Pancreas (tissue), 10 donors: ENCODE results near the gene ASIC3. TPM values are rescaled to one million over a fixed set of nuclear protein-coding genes. Genes with fewer than 3 reads are reported as not detected.
A peak's percentile ranks its signal among the peaks of the same experiment; 100 is the strongest.

Source experiments
- ATAC-seq, 4 donors: fragments of 200-7000 bp; cut with Tn5 transposase; one replicate each; pipeline versions ENCODE4 v1.8.0 to v1.9.1; 2020; ENCODE audit warnings: mild to moderate bottlenecking in 4 of 4, moderate library complexity in 4 of 4
- DNase-seq, 6 donors: peaks; one replicate each; pipeline ENCODE4 v3.0.0-alpha.2; 2020
- FAIRE-seq: peaks from 2 replicates; lab custom pipeline; 2012; peaks lifted over from hg19 to GRCh38; lab: Jason Lieb, UNC
- H3K27ac ChIP-seq, 4 donors: fragments of 200-600 bp; sonication (generic); 1 replicate in 3 of 4; 2 replicates in 1 of 4; pipeline versions ENCODE4 v1.5.0 to v1.8.0; 2020
- H3K27me3 ChIP-seq, 4 donors: fragments of 200-600 bp; one replicate each; pipeline ENCODE4 v1.8.0; 2021
- H3K36me3 ChIP-seq, 3 donors: fragments of 200-600 bp; sonication (generic) in 1 of 3; one replicate each; pipeline versions ENCODE4 v1.5.0 to v1.8.0; 2020 to 2021
- H3K4me1 ChIP-seq, 3 donors: fragments of 200-600 bp; one replicate each; pipeline ENCODE4 v1.8.0; 2021
- H3K4me3 ChIP-seq, 4 donors: fragments of 200-600 bp; sonication (generic) in 2 of 4; one replicate each; pipeline versions ENCODE4 v1.5.0 to v1.8.0; 2020 to 2021
- H3K9me3 ChIP-seq, 4 donors: fragments of 200-600 bp; one replicate each; pipeline ENCODE4 v1.8.0; 2021
- CTCF ChIP-seq, 4 donors: fragments of 200-600 bp; sonication (generic) in 3 of 4; IDR thresholded peaks; one replicate each; pipeline versions ENCODE4 v1.5.0 to v1.8.0; 2021; ENCODE audit warnings: antibody characterized with exemption in 4 of 4
- WGBS, 2 donors: extraction: QIAGEN DNeasy Blood & Tissue Kit; methylation state at CpG; one replicate each; pipeline ENCODE4 v1.1.7; 2013; 5-methylcytosine and 5-hydroxymethylcytosine counted together
- intact Hi-C, 3 donors: fragments of 100-400 bp; cut with DNase I; formaldehyde crosslinking; loops; one replicate each; pipeline versions ENCODE4 v1.11.1 to v1.14.2; 2022
- polyA plus RNA-seq, 2 donors: library from polyadenylated mRNA; stranded (reverse); fragments of 200-250 nt; gene quantifications; one replicate each; pipeline ENCODE4 v1.2.3, GENCODE V29; 2013
- total RNA-seq, 6 donors: library from RNA; stranded (reverse); fragmentation: NEBNext Ultra II Directional in 4 of 6; extraction: Animal tissue kit (Norgen Biotek cat#: 25700) in 4 of 6; gene quantifications; one replicate each; pipeline versions ENCODE4 v1.2.1 to v1.2.4, GENCODE V29; 2021 to 2023
- donor health status: healthy with polysubstance abuse.
- donor health status: DM: no; HTN: no; CAD: no; lungs with moderate emphysema.
- donor health status: DM: no; HTN: no; CAD: no.
- donor health status: control.
- donor health status: control.
- donor health status: Bipolar disorder and iron deficiency.
- donor health status: DM: yes; HTN: yes; CAD: no.
- donor health status: DM: no; HTN: no; CAD: no.
- donor health status: DM: no; HTN: no; CAD: no.
- donor health status: DM: yes; HTN: yes; CAD: no.

The ASIC3 gene
- total and polyA plus RNA-seq, 8 donors: 0.47 to 8.7 (median 0.83) TPM

DNA sequence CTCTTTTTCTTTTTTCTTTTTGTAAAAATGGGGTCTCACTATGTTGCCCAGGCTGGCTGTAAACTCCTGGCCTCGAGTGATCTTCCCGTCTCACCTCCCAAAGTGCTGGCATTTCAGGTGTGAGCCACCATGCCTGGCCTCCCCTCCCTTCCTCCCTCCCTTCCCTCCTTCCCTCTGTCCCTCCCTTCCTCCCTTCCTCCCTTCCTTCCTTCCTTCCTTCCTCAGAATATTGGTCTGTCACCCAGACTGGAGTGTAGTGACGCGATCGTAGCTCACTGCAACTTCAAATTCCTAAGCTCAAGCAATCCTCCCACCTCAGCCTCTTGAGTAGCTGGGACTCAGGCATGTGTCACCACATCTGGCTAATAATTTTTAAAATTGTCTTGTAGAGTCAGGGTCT, 46.3 kb downstream of the ASIC3 start:
- H3K4me1 ChIP-seq: peaks cover 0 to 14% (median 0%) of the 10 kb centered on the region in 3 donors
- no peaks in the 10 kb centered on the region for H3K9me3 ChIP-seq
- H3K36me3 ChIP-seq: no peaks in the 10 kb centered on the region
- DNase-seq: no peak
- ATAC-seq: no peak
- intact Hi-C loops: no loop called here
- 85 to 86% methylated on average over 5 of the region's 5 CpGs for WGBS, 2 donors
- H3K27me3 ChIP-seq: no peaks in the 10 kb centered on the region
- no peak overlapping the region for H3K27ac ChIP-seq
- no peak for FAIRE-seq
- no peak overlapping the region for H3K4me3 ChIP-seq
- TF ChIP-seq CTCF (IDR thresholded peaks at IDR 0.05): no peak

- H3K9me3 ChIP-seq: no peaks in the 10 kb centered on the region
- no peak for DNase-seq
Observed at GRCh38 chr7:151095123-151095797, 46.9 kb downstream of the ASIC3 start.

DNA sequence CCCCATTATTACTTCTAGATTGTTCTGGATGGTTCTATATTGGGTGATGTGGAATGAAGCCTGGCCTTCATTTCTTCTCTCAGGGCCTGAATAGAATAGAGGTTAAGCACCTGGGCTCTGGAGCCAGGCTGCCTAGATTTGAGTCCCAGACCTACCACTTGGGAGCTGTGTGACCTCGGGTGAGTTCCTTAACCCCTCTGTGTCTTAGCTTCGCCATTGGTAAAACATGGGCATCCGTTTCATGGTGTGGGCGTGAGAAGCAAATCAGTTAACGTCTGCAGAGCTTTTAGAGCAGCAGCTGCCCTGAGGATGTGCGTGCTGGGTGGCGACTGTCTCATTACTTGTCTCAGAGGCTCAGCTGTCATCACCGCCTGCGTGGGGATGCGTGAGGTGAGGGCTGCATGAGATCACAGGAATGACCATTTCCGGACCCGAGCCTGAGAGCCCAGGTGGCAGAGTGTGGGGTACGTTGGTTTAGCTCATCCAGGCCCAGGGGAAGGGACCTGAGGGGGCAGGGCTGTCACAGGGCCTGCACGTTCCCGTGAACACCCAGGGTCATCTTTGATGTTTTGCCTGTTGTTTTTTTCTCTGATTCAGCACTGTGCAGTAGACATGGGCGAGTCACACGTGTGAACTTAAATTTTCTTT, 47.6 kb downstream of the ASIC3 start:
- Histone ChIP-seq H3K9me3 (no peaks in the 10 kb centered on the region), H3K36me3 (no peaks in the 10 kb centered on the region), H3K4me1 (peaks cover 0 to 5% (median 0%) of the 10 kb centered on the region in 3 donors), H3K27me3 (no peaks in the 10 kb centered on the region), H3K4me3 (no peak overlapping the region), H3K27ac (no peak overlapping the region)
- intact Hi-C loops: no loop called here
- no peak for FAIRE-seq
- no peak for TF ChIP-seq CTCF (IDR thresholded peaks at IDR 0.05)
- ATAC-seq: peak in 1 of 4 donors; percentile 8
- 82 to 86% methylated on average over 17 of the region's 17 CpGs for WGBS, 2 donors
- DNase-seq: peak in 1 of 6 donors; percentile 38

More at GRCh38 chr7:151095123-151095797, 46.9 kb downstream of the ASIC3 start:
- Histone ChIP-seq H3K4me1 (peaks cover 0 to 8% (median 0%) of the 10 kb centered on the region in 3 donors), H3K36me3 (no peaks in the 10 kb centered on the region), H3K27ac (no peak overlapping the region), H3K27me3 (no peaks in the 10 kb centered on the region), H3K4me3 (no peak overlapping the region)
- no peak for FAIRE-seq
- no peak for TF ChIP-seq CTCF (IDR thresholded peaks at IDR 0.05)
- 69 to 71% methylated on average over 10 of the region's 10 CpGs for WGBS, 2 donors
- intact Hi-C loops: no loop called here
- peak in 1 of 4 donors; percentile 24 for ATAC-seq

DNA sequence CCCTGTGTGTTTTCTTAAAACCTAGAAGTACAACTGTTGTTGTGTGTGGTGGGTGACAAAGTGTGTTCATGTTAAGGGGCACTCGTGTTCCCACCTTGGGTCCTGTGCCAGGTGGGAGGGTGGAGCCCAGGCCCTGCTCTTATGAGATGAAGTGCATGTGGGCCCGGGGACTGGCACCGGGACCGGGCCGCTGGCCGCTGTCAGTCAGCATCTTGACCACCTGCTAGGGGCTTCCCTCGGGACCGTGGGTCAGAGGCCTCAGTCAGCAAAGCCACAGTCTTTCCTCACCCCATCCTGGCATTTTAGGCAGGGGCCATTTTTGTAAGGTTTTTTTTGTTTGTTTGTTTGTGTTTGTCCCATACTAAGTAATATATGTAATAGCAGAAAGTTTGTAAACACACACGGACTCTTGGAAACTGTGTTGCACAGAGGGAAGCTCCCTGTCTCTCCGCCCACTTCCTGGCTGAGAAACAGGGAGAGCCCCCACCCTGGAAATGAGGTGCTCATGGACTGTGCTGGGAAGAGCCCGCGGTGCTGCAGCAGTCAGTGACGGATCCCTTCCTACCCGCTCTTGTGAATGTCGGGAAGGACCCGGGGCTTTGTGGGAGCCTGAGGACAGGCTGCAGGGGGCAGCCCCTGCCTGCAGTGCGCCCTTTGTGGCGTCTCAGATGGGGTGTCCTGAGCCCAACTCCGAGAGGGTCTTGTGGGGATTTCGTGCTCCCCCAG, 51.3 kb downstream of the ASIC3 start:
- no peaks in the 10 kb centered on the region for H3K9me3 ChIP-seq
- H3K27ac ChIP-seq: no peak overlapping the region
- ATAC-seq (peak in 1 of 4 donors; percentile 13), FAIRE-seq (no peak), DNase-seq (peak in 2 of 6 donors; percentile 27 to 43)
- 73 to 77% methylated on average over 20 of the region's 20 CpGs for WGBS, 2 donors
- H3K4me3 ChIP-seq: no peak overlapping the region
- no peaks in the 10 kb centered on the region for H3K4me1 ChIP-seq
- intact Hi-C loops: no loop called here
- no peak for TF ChIP-seq CTCF (IDR thresholded peaks at IDR 0.05)
- no peaks in the 10 kb centered on the region for H3K27me3 ChIP-seq
- H3K36me3 ChIP-seq: no peaks in the 10 kb centered on the region
